GM21717 (cell line): ENCODE measurements around the gene MS4A5.

Experiments
- ATAC-seq: cut with Tn5 transposase; IDR thresholded peaks from one replicate; pipeline ENCODE4 v1.9.1; 2021; ENCODE audit warnings: mild to moderate bottlenecking, moderate library complexity; ENCODE audit not compliant: unreplicated experiment

Gene MS4A5

DNA sequence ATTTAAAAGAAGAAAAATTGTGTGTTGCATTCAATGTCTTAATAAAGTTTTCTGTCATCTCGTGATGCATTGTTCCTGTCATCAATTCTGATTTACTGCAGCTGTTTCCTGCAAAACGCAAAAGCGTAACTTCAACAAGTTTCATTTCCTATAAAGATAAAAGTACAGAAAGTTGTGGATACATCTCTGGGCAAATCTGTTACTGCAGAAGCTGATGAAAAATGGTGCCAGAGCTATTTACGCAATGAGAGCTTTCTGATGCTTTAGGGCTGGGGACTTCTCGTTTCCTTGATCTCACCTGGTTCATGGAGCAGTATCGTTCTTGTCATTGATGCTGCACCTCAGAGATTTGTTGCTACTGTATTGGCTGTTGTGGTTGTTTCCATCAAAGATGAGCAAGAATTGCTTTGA, 47.7 kb downstream of the MS4A5 start:
- ATAC-seq: peak; percentile 67

GRCh38 chr11:60482361-60482760, 53.0 kb downstream of the MS4A5 start:
- ATAC-seq: no peak

DNA sequence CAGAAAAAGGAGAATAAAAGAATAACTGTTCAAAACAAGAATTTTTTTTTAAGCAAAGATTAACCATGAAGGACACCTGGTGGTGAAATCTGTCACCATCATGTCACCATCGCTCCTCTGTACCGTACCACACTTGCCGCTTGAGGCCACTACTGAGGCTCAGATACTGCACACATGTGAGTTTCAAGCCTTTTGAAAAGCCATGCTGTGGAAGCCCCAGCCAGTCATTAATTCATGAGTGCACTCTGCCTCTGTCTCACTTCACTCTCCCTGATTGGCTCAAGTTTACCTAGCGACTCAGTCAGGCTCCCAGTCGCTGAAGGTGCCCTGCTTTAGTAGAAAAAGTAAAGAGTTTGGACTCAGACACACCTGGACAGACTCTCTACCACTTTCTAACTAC, 56.6 kb downstream of the MS4A5 start:
- peak; percentile 97 for ATAC-seq

DNA sequence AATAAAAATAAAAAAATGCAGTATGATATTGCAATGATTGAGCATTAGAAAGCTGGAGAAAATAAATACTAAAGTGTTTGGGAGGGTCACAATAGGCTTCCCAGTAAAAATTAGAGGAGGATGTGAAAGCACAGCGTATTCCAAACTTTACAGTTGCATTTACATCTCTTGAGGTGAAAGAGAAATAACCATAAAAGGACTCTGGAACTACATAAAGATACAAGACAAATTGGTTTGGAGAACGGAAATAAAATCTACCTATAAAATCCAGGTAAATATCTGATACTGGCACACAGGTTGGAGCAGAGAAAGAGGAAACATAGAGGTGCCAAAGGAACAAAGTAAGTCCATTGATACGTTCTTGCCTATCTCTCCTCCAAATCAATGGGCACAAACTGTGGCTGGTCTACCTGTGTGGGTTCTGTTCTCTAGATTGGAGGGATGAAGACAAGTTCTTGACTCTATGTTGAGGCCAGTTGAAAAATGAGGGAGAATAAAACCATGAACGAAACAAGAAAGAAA, 63.2 kb downstream of the MS4A5 start, which contains the start of gene MS4A12:
TSS of gene MS4A12 (plus strand) at position 291 of the 522 bp plus-strand sequence. CDS start 4,541 bp downstream, outside the sequence.
- no peak for ATAC-seq

GRCh38 chr11:60493454-60493853, 64.1 kb downstream of the MS4A5 start:
- no peak for ATAC-seq
